Glutamatergic neuron (in vitro differentiated cells): ENCODE measurements around the gene OSBPL2. TPM values are rescaled to one million over a fixed set of nuclear protein-coding genes. Genes with fewer than 3 reads are reported as not detected.

ENCODE experiments used
- DNase-seq: peaks from one replicate; pipeline ENCODE4 v3.0.0; 2022
- H3K27ac Mint-ChIP-seq: one replicate; pipeline ENCODE4 v1.8.0; 2020; ENCODE audit warnings: mild to moderate bottlenecking, mixed read lengths, inconsistent platforms; ENCODE audit not compliant: unreplicated experiment
- H3K27me3 Mint-ChIP-seq: one replicate; pipeline ENCODE4 v1.8.0; 2020; ENCODE audit warnings: mild to moderate bottlenecking, moderate library complexity, mixed read lengths, inconsistent platforms; ENCODE audit not compliant: unreplicated experiment
- H3K36me3 Mint-ChIP-seq: one replicate; pipeline ENCODE4 v1.8.0; 2020; ENCODE audit warnings: mild to moderate bottlenecking, mixed read lengths, inconsistent platforms; ENCODE audit not compliant: unreplicated experiment
- H3K4me1 Mint-ChIP-seq: one replicate; pipeline ENCODE4 v1.8.0; 2020; ENCODE audit warnings: mild to moderate bottlenecking, low read depth, mixed read lengths, inconsistent platforms; ENCODE audit not compliant: unreplicated experiment
- H3K4me3 Mint-ChIP-seq: one replicate; pipeline ENCODE4 v1.8.0; 2020; ENCODE audit warnings: mild to moderate bottlenecking, mixed read lengths, inconsistent platforms; ENCODE audit not compliant: unreplicated experiment
- H3K9me3 Mint-ChIP-seq: one replicate; pipeline ENCODE4 v1.8.0; 2020; ENCODE audit warnings: mild to moderate bottlenecking, moderate library complexity, mixed read lengths, inconsistent platforms; ENCODE audit not compliant: unreplicated experiment
- CTCF ChIP-seq: fragments of 200-600 bp; sonication (generic); IDR thresholded peaks from one replicate; pipeline ENCODE4 v1.5.0; 2021; ENCODE audit not compliant: partially characterized antibody, unreplicated experiment
- total RNA-seq: library from RNA; stranded (reverse); fragmentation: NEBNext Ultra II Directional; extraction: Animal tissue kit (Norgen Biotek cat#: 25700); gene quantifications from one replicate; pipeline ENCODE4 v1.2.1, GENCODE V29; 2021; ENCODE audit not compliant: unreplicated experiment

The OSBPL2 gene
- total RNA-seq, 1 donor from 2014 or later, result 42.6 TPM

DNA sequence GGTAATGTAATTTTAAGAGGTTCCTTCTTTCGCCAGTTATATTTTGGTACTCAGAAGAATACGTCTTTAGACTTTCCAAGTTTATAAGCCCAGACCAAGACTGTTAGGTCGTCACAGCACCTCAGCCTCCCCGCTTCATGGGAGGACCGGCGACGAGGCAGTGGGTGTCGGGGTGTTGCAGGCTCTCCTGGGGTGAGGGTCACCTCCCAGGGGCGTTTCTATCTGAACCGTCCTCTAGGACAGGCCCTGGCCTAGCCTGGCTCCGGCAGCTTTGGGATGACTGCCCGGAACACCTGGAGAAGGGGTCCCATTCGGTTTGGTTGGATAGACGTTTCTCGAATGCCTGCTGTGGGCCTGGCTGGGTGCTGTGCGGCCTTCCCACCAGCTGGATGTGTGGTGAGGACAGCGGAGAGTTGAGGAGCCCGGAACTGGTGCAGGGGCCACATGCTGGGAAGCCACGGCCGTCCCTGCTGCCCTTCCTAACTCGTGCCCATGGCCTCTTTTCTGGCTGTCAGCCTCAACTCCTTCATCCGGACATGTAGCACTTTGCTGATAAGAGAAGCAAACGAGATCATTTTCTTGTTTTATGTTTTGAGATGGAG lies 1.1 kb downstream of the OSBPL2 start:
- Mint-ChIP-seq H3K27ac (no peak overlapping the region), H3K36me3 (no peaks in the 10 kb centered on the region), H3K4me3 (peak overlapping the region; percentile 87), H3K27me3 (peaks cover 5% of the 10 kb centered on the region), H3K9me3 (no peaks in the 10 kb centered on the region), H3K4me1 (peaks cover 3% of the 10 kb centered on the region)
- no peak for TF ChIP-seq CTCF
- no peak for DNase-seq

- Mint-ChIP-seq H3K4me1 (peaks cover 3% of the 10 kb centered on the region), H3K27me3 (peaks cover 3% of the 10 kb centered on the region), H3K4me3 (no peak overlapping the region), H3K27ac (no peak overlapping the region), H3K36me3 (no peaks in the 10 kb centered on the region), H3K9me3 (no peaks in the 10 kb centered on the region)
- no peak for TF ChIP-seq CTCF
- DNase-seq, result no peak
Observed at GRCh38 chr20:62240020-62240685, 1.8 kb downstream of the OSBPL2 start.

DNA sequence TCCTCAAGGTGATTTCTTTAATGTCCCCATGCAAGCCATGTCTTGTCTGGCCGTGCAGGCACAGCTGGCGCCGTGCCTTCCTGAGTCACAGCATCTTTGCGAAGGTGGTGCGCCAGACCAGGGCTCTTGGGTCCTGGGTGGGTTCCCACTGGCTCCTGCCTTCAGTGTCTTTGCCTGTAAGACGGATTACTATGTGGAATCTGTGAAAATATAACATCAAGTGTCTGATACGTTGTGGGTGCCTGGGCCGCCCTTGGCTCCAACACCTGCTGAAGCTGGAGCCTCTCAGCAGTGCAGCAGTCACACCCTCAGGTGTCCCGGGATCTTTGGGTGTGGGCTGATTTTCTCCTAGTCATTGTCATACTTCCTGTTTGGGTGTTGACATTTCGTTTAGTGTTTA lies 3.2 kb downstream of the OSBPL2 start:
- Mint-ChIP-seq H3K4me1 (peaks cover 8% of the 10 kb centered on the region), H3K27ac (no peak overlapping the region), H3K36me3 (no peaks in the 10 kb centered on the region), H3K4me3 (no peak overlapping the region), H3K27me3 (peaks cover 3% of the 10 kb centered on the region), H3K9me3 (peaks cover 1% of the 10 kb centered on the region)
- TF ChIP-seq CTCF, result no peak
- DNase-seq, result no peak

GRCh38 chr20:62242176-62242575 lies 3.9 kb downstream of the OSBPL2 start:
- no peak for TF ChIP-seq CTCF
- Mint-ChIP-seq H3K27me3 (peaks cover 3% of the 10 kb centered on the region), H3K4me3 (no peak overlapping the region), H3K36me3 (no peaks in the 10 kb centered on the region), H3K9me3 (peaks cover 1% of the 10 kb centered on the region), H3K4me1 (peaks cover 8% of the 10 kb centered on the region), H3K27ac (no peak overlapping the region)
- no peak for DNase-seq

GRCh38 chr20:62243106-62243505 lies 4.8 kb downstream of the OSBPL2 start:
- H3K4me3 Mint-ChIP-seq, result no peak overlapping the region
- TF ChIP-seq CTCF, result no peak
- H3K27me3 Mint-ChIP-seq, result peaks cover 3% of the 10 kb centered on the region
- peaks cover 7% of the 10 kb centered on the region for H3K4me1 Mint-ChIP-seq
- H3K36me3 Mint-ChIP-seq, result no peaks in the 10 kb centered on the region
- DNase-seq, result no peak
- no peak overlapping the region for H3K27ac Mint-ChIP-seq
- H3K9me3 Mint-ChIP-seq, result peaks cover 1% of the 10 kb centered on the region
